NCI-H2029 (cell line): ENCODE results near the gene PRRG2.

ENCODE experiments used
- DNase-seq: peaks from one replicate; lab custom pipeline; 2025; lab: John Stamatoyannopoulos, UW

The PRRG2 gene

GRCh38 chr19:49640113-49640898, 59.2 kb downstream of the PRRG2 start, which contains the start of gene RRAS:
RRAS (minus strand) TSS chr19:49640143; CDS start chr19:49640098, 45 bp downstream.
- DNase-seq: peak; percentile 100
